GM21526 (cell line): ENCODE results near the gene HSF4.

Experiments
- ATAC-seq: cut with Tn5 transposase; IDR thresholded peaks from one replicate; pipeline ENCODE4 v1.9.1; 2021; ENCODE audit warnings: moderate library complexity; ENCODE audit not compliant: unreplicated experiment, low FRiP score

HSF4 gene

GRCh38 chr16:67149276-67150046 lies 15.1 kb upstream of the HSF4 start:
- ATAC-seq = no peak

- no peak for ATAC-seq
Observed at GRCh38 chr16:67150047-67150832, 14.3 kb upstream of the HSF4 start.

- peak; percentile 38 for ATAC-seq
Observed at GRCh38 chr16:67150833-67151396, 13.6 kb upstream of the HSF4 start, which contains the start of gene B3GNT9. Gene B3GNT9, minus strand, starts transcription at chr16:67150998. Its CDS starts 513 bp downstream, at chr16:67150485.

- ATAC-seq = no peak
Observed at GRCh38 chr16:67151431-67152097, 13.0 kb upstream of the HSF4 start.

GRCh38 chr16:67154578-67155294 lies 9.8 kb upstream of the HSF4 start:
- no peak for ATAC-seq

GRCh38 chr16:67155295-67156142 lies 9.0 kb upstream of the HSF4 start:
- no peak for ATAC-seq

GRCh38 chr16:67156143-67156844 lies 8.3 kb upstream of the HSF4 start:
- ATAC-seq = no peak

- no peak for ATAC-seq
Observed at GRCh38 chr16:67157106-67157748, 7.3 kb upstream of the HSF4 start.

GRCh38 chr16:67157892-67158635 lies 6.5 kb upstream of the HSF4 start:
- ATAC-seq = no peak

- peak; percentile 31 for ATAC-seq
Observed at GRCh38 chr16:67158637-67159600, 5.6 kb upstream of the HSF4 start.

GRCh38 chr16:67161595-67162058 lies 2.9 kb upstream of the HSF4 start:
- no peak for ATAC-seq

- no peak for ATAC-seq
Observed at GRCh38 chr16:67162506-67163163, 1.9 kb upstream of the HSF4 start.

GRCh38 chr16:67163164-67163998 lies 1.2 kb upstream of the HSF4 start:
- no peak for ATAC-seq

GRCh38 chr16:67163999-67164558 lies 466 bp upstream of the HSF4 start:
- ATAC-seq = no peak
